Fibroblast of skin of abdomen (primary cell): ENCODE data around the gene CCNY.

Experiments
- DNase-seq: peaks from one replicate; pipeline ENCODE4 v3.0.0-alpha.2; 2013

CCNY gene

GRCh38 chr10:35433851-35434426 lies 97.6 kb downstream of the CCNY start:
- DNase-seq: peak; percentile 97

GRCh38 chr10:35434533-35434932 lies 98.2 kb downstream of the CCNY start:
- no peak for DNase-seq

- no peak for DNase-seq
Measured at GRCh38 chr10:35435824-35436223, 99.5 kb downstream of the CCNY start.

- DNase-seq: no peak
Measured at GRCh38 chr10:35437829-35438228, 101.5 kb downstream of the CCNY start.

- DNase-seq: no peak
Measured at GRCh38 chr10:35438718-35439571, 102.6 kb downstream of the CCNY start.

- no peak for DNase-seq
Measured at GRCh38 chr10:35440016-35440415, 103.7 kb downstream of the CCNY start.

GRCh38 chr10:35442028-35442427 lies 105.7 kb downstream of the CCNY start:
- DNase-seq: peak; percentile 56

GRCh38 chr10:35442592-35442991 lies 106.3 kb downstream of the CCNY start:
- DNase-seq: no peak

- no peak for DNase-seq
Measured at GRCh38 chr10:35443858-35444257, 107.5 kb downstream of the CCNY start.

GRCh38 chr10:35445150-35445884 lies 109.0 kb downstream of the CCNY start:
- DNase-seq: no peak

GRCh38 chr10:35446439-35446838 lies 110.1 kb downstream of the CCNY start:
- no peak for DNase-seq

GRCh38 chr10:35447693-35448407 lies 111.5 kb downstream of the CCNY start:
- DNase-seq: peak; percentile 63

GRCh38 chr10:35448687-35449662 lies 112.7 kb downstream of the CCNY start:
- DNase-seq: peak; percentile 21

- DNase-seq: no peak
Measured at GRCh38 chr10:35449944-35450343, 113.6 kb downstream of the CCNY start.

- no peak for DNase-seq
Measured at GRCh38 chr10:35451151-35452016, 115.1 kb downstream of the CCNY start.

GRCh38 chr10:35452171-35452570 lies 115.9 kb downstream of the CCNY start:
- DNase-seq: no peak

- DNase-seq: no peak
Measured at GRCh38 chr10:35452847-35453246, 116.5 kb downstream of the CCNY start.

- peak; percentile 34 for DNase-seq
Measured at GRCh38 chr10:35453855-35454532, 117.7 kb downstream of the CCNY start.

GRCh38 chr10:35456153-35456720 lies 119.9 kb downstream of the CCNY start:
- DNase-seq: no peak

- no peak for DNase-seq
Measured at GRCh38 chr10:35456784-35457183, 120.5 kb downstream of the CCNY start.
